Measurements from ENCODE around the gene CACNA1H.

- TF ChIP-seq POLR2A (IDR thresholded peaks at IDR 0.05) (no peak), CTCF (IDR thresholded peaks at IDR 0.05) (no peak)
These were observed 32.3 kb upstream of the CACNA1H start for GRCh38 chr16:1120577-1120941.

Data from right lobe of liver (tissue), 4 donors.